Natural killer cell (primary cell): ENCODE results near the gene CCDC87. TPM values are rescaled to one million over a fixed set of nuclear protein-coding genes. Genes with fewer than 3 reads are reported as not detected.

Experiments used
- ATAC-seq, 3 donors: fragments of 150-1000 bp in 2 of 3; fragments of 200-7000 bp in 1 of 3; cut with Tn5 transposase; 1 replicate in 1 of 3; 2 replicates in 2 of 3; pipeline ENCODE4 v1.10.0; 2021; ENCODE audit warnings: mild to moderate bottlenecking in 2 of 3, moderate library complexity in 2 of 3
- DNase-seq, 2 donors: peaks; one replicate each; pipeline versions ENCODE4 v3.0.0 to v3.0.0-alpha.2; 2013 to 2021; ENCODE audit warnings: mixed read lengths in 1 of 2
- H3K27ac ChIP-seq: one replicate; pipeline ENCODE4 v1.5.1; 2013; ENCODE audit warnings: mild to moderate bottlenecking, low read length
- H3K27me3 ChIP-seq: one replicate; pipeline ENCODE4 v1.6.1; 2013; ENCODE audit warnings: low read length; ENCODE audit not compliant: control insufficient read depth, insufficient read depth
- H3K36me3 ChIP-seq: one replicate; pipeline ENCODE4 v1.6.1; 2013; ENCODE audit warnings: low read length; ENCODE audit not compliant: control insufficient read depth, insufficient read depth
- H3K4me1 ChIP-seq: one replicate; pipeline ENCODE4 v1.6.1; 2013; ENCODE audit warnings: low read length; ENCODE audit not compliant: control insufficient read depth, insufficient read depth
- H3K4me3 ChIP-seq: one replicate; pipeline ENCODE4 v1.5.1; 2013; ENCODE audit warnings: low read length
- H3K9me3 ChIP-seq: one replicate; pipeline ENCODE4 v1.6.1; 2013; ENCODE audit warnings: low read length; ENCODE audit not compliant: control insufficient read depth, insufficient read depth
- H3K27ac Mint-ChIP-seq, 2 donors: one replicate each; pipeline ENCODE4 v1.8.0; 2022; ENCODE audit warnings: mild to moderate bottlenecking in 2 of 2, mixed read lengths in 2 of 2, moderate library complexity in 1 of 2
- H3K27me3 Mint-ChIP-seq, 2 donors: one replicate each; pipeline ENCODE4 v1.8.0; 2022; ENCODE audit warnings: low read depth in 2 of 2, mixed read lengths in 2 of 2
- H3K36me3 Mint-ChIP-seq: one replicate; pipeline ENCODE4 v1.8.0; 2022; ENCODE audit warnings: mixed read lengths
- H3K4me1 Mint-ChIP-seq, 2 donors: one replicate each; pipeline ENCODE4 v1.8.0; 2022; ENCODE audit warnings: mixed read lengths in 2 of 2
- H3K4me3 Mint-ChIP-seq: one replicate; pipeline ENCODE4 v1.8.0; 2022; ENCODE audit warnings: mild to moderate bottlenecking, moderate library complexity, mixed read lengths
- H3K9me3 Mint-ChIP-seq, 2 donors: one replicate each; pipeline ENCODE4 v1.8.0; 2022; ENCODE audit warnings: mixed read lengths in 2 of 2
- WGBS: methylation state at CpG from one replicate; pipeline ENCODE4 v1.1.7; 2013; ENCODE audit warnings: missing lambda C conversion rate; ENCODE audit not compliant: insufficient coverage; 5-methylcytosine and 5-hydroxymethylcytosine counted together
- intact Hi-C: fragments of 100-400 bp; cut with micrococcal nuclease; formaldehyde crosslinking; loops from one replicate; pipeline ENCODE4 v1.14.2; 2022
- total RNA-seq, 4 donors: library from RNA; stranded (reverse); fragments of 120-200 nt in 1 of 4; gene quantifications; one replicate each; pipeline versions ENCODE4 v1.2.3 to v1.2.4, GENCODE V29; 2013 to 2022
- TF ChIP-seq, protein P1 (sequence below): fragments of 200-600 bp; IDR thresholded peaks from one replicate; pipeline ENCODE4 v1.8.0; 2022; ENCODE audit warnings: antibody characterized with exemption

Gene CCDC87
- total RNA-seq, 3 donors from 2014 or later (not counting 1 experiment from before 2014, with no cell fraction given), result 0.40 to 0.68 (median 0.49) TPM

DNA sequence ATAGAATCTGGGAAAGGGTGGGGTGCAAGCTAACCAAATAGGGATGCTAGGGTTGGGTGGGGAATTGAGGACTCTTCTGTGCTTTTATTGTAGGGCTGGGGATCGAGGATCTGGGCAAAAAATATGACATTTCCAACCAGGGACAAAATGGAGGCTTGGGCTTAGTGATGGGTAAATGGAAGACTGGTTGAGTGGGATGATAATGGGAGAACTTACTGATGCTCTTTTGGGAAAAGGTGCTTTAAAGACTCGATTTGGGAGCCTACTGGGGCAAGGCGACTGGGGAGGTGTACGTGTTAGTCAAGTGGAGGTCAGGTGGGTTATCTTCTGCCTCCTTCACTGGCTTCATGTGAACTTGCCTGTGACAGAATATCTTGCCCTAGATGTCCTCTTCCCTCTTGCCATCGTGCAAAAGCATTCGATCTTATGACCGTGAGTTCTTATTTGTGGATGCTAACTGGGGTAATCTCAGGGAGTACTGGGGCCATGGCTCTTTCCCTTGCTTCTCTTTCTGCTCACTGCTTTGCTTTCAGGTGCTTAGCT is 35.3 kb upstream of the CCDC87 start:
- intact Hi-C loops, result no loop called here
- Histone ChIP-seq H3K4me3 (no peak overlapping the region), H3K4me1 (peaks cover 28% of the 10 kb centered on the region), H3K27me3 (no peaks in the 10 kb centered on the region), H3K36me3 (peaks cover 74% of the 10 kb centered on the region), H3K27ac (no peak overlapping the region), H3K9me3 (no peaks in the 10 kb centered on the region)
- WGBS, result 94% methylated on average over 7 of the region's 7 CpGs
- no peak overlapping the region for H3K4me3 Mint-ChIP-seq
- H3K27me3 Mint-ChIP-seq, result no peaks in the 10 kb centered on the region
- peak overlapping the region; percentile 17 to 54 for H3K27ac Mint-ChIP-seq
- H3K9me3 Mint-ChIP-seq, result no peaks in the 10 kb centered on the region
- H3K4me1 Mint-ChIP-seq, result peaks cover 39 to 61% of the 10 kb centered on the region in 2 donors
- TF ChIP-seq, protein P1, sequence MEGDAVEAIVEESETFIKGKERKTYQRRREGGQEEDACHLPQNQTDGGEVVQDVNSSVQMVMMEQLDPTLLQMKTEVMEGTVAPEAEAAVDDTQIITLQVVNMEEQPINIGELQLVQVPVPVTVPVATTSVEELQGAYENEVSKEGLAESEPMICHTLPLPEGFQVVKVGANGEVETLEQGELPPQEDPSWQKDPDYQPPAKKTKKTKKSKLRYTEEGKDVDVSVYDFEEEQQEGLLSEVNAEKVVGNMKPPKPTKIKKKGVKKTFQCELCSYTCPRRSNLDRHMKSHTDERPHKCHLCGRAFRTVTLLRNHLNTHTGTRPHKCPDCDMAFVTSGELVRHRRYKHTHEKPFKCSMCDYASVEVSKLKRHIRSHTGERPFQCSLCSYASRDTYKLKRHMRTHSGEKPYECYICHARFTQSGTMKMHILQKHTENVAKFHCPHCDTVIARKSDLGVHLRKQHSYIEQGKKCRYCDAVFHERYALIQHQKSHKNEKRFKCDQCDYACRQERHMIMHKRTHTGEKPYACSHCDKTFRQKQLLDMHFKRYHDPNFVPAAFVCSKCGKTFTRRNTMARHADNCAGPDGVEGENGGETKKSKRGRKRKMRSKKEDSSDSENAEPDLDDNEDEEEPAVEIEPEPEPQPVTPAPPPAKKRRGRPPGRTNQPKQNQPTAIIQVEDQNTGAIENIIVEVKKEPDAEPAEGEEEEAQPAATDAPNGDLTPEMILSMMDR, result no peak
- ATAC-seq, result no peak
- no peak for DNase-seq
- no peaks in the 10 kb centered on the region for H3K36me3 Mint-ChIP-seq

DNA sequence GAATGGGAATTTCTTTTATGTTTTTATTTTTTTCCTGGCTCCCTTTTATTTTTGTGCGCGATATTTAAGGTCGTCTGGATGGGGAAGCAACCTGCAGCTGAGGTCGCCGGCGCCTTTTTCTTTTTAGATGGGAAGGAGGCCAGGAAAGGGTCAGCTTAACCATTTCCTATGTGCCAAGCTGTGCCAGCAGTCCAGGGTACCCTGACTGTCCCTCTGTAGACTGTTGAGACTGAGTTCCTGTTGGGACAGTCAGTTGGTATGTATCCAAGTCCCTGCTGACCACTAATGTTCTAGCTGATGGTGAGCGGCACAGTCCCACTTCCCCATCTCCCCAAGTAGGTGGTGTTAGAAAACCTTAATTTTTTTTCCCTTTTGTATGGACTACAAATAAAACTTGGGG is 34.1 kb upstream of the CCDC87 start:
- DNase-seq, result no peak
- no peak for ATAC-seq
- Mint-ChIP-seq H3K9me3 (no peaks in the 10 kb centered on the region), H3K36me3 (no peaks in the 10 kb centered on the region), H3K27ac (peak overlapping the region in 1 of 2 donors; percentile 23), H3K4me3 (no peak overlapping the region), H3K4me1 (peaks cover 47 to 69% of the 10 kb centered on the region in 2 donors), H3K27me3 (no peaks in the 10 kb centered on the region)
- Histone ChIP-seq H3K4me1 (peaks cover 40% of the 10 kb centered on the region), H3K4me3 (no peak overlapping the region), H3K9me3 (no peaks in the 10 kb centered on the region), H3K27me3 (no peaks in the 10 kb centered on the region), H3K27ac (no peak overlapping the region), H3K36me3 (peaks cover 76% of the 10 kb centered on the region)
- intact Hi-C loops, result no loop called here
- WGBS, result 96% methylated on average over 6 of the region's 7 CpGs
- TF ChIP-seq, protein P1, result no peak

DNA sequence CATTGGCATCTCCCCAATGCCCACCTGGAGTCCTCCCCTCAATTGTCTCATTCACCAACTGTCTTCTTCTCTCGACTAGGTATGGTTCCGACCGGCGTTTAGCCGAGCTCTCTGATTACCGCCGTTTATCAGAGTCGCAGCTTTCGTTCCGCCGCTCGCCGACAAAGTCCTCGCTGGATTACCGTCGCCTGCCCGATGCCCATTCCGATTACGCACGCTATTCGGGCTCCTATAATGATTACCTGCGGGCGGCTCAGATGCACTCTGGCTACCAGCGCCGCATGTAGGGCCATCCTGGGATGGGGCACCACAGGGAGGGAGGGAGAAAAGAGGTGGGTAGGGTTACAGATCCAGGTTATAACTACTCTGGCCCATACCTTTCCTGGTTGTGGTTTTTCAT is 33.5 kb upstream of the CCDC87 start:
- DNase-seq, result no peak
- Histone ChIP-seq H3K27me3 (no peaks in the 10 kb centered on the region), H3K36me3 (peaks cover 75% of the 10 kb centered on the region), H3K4me3 (no peak overlapping the region), H3K4me1 (peaks cover 44% of the 10 kb centered on the region), H3K9me3 (no peaks in the 10 kb centered on the region), H3K27ac (no peak overlapping the region)
- TF ChIP-seq, protein P1, result no peak
- H3K27me3 Mint-ChIP-seq, result no peaks in the 10 kb centered on the region
- peak overlapping the region; percentile 17 for H3K4me3 Mint-ChIP-seq
- WGBS, result 96% methylated on average over 25 of the region's 25 CpGs
- H3K4me1 Mint-ChIP-seq, result peaks cover 49 to 71% of the 10 kb centered on the region in 2 donors
- intact Hi-C loops, result no loop called here
- no peaks in the 10 kb centered on the region for H3K36me3 Mint-ChIP-seq
- no peak for ATAC-seq
- H3K9me3 Mint-ChIP-seq, result no peaks in the 10 kb centered on the region
- peak overlapping the region in 1 of 2 donors; percentile 23 for H3K27ac Mint-ChIP-seq

DNA sequence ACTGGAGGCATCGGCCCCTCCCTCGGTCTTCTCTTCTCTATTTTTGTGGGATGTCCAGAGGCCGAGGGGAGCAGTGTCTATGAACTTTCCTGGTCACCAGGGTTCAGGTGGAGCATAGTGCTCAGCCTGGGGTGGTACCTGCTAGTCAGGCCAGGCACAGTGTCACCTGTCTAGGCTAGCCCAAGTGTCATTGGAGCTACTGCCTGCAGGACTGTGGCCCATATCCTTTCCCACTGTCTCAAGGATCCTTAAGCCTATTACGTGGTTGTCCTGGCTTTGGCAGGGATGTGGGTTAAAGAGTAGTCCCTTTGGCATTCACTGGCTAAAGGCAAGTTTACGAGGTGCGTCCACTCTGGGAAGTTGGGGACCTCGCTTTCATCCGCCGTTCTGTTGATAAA is 32.9 kb upstream of the CCDC87 start:
- Histone ChIP-seq H3K4me3 (no peak overlapping the region), H3K27me3 (no peaks in the 10 kb centered on the region), H3K4me1 (peaks cover 50% of the 10 kb centered on the region), H3K36me3 (peaks cover 75% of the 10 kb centered on the region), H3K9me3 (no peaks in the 10 kb centered on the region), H3K27ac (no peak overlapping the region)
- intact Hi-C loops, result no loop called here
- H3K4me3 Mint-ChIP-seq, result no peak overlapping the region
- H3K27me3 Mint-ChIP-seq, result no peaks in the 10 kb centered on the region
- no peaks in the 10 kb centered on the region for H3K36me3 Mint-ChIP-seq
- DNase-seq, result no peak
- H3K27ac Mint-ChIP-seq, result no peak overlapping the region
- no peaks in the 10 kb centered on the region for H3K9me3 Mint-ChIP-seq
- peaks cover 55 to 71% of the 10 kb centered on the region in 2 donors for H3K4me1 Mint-ChIP-seq
- TF ChIP-seq, protein P1, result no peak
- ATAC-seq, result no peak
- 90% methylated on average over 9 of the region's 9 CpGs for WGBS
